ENCODE measurements around the gene RRP1B. TPM values are rescaled to one million over a fixed set of nuclear protein-coding genes. Genes with fewer than 3 reads are reported as not detected.

Gene RRP1B
- total and polyA plus RNA-seq, 9 of the 15 experiments (the other 6 are each of a cell fraction or from before 2014, with no cell fraction given), result 6.8 to 66.6 (median 41.9) TPM

GRCh38 chr21:43716376-43717165 lies 57.2 kb downstream of the RRP1B start:
- ChIA-PET CTCF (ENCODE audit: low intra/inter-chr PET ratio) (no interaction called here), POLR2A (interaction anchor here (0.6 to 2.7 kb wide), 8 partner anchors 9 to 53 kb away, joined by 3 to 23 read pairs (median 4); no protein-coding TSS in a partner anchor)
- no TSS peak for BruUV-seq (replicated peaks)
- Histone ChIP-seq H3K27me3 (ENCODE audit: control insufficient read depth in 2 of 2, insufficient read depth in 2 of 2, low read length in 2 of 2) (no peaks in the 10 kb centered on the region), H3K36me3 (ENCODE audit: control insufficient read depth, insufficient read depth, low read length) (peaks cover 18% of the 10 kb centered on the region; the same call in 2 of the 3 replicates), H3K9me3 (replicated peaks; ENCODE audit: control insufficient read depth, insufficient read depth, low read depth, low read length) (no peaks in the 10 kb centered on the region), H4K20me1 (replicated peaks; ENCODE audit: control insufficient read depth, insufficient read depth, low read length) (peaks cover 16% of the 10 kb centered on the region), H3K4me2 (ENCODE audit: insufficient read depth, low read length) (no peak overlapping the region), H3K9ac (ENCODE audit: insufficient read depth in 1 of 2, low read depth in 2 of 2, low read length in 2 of 2) (no peak overlapping the region), H3K4me3 (no peak overlapping the region), H3K79me2 (ENCODE audit: control insufficient read depth, insufficient read depth, low read length) (peaks cover 26% of the 10 kb centered on the region), H3K4me1 (replicated peaks in 1 of 2; ENCODE audit: control insufficient read depth in 2 of 2, insufficient read depth in 2 of 2, low read length in 2 of 2) (peaks cover 33 to 42% of the 10 kb centered on the region in 2 experiments; a peak in 4 of 5 replicates), H3K9me1 (ENCODE audit: control insufficient read depth, insufficient read depth, low read length) (peaks cover 12% of the 10 kb centered on the region), H3K27ac (ENCODE audit: extremely low read depth, low read depth, low read length) (no peak overlapping the region), H2AFZ (ENCODE audit: low read depth, low read length) (no peak overlapping the region)
- ATAC-seq, result no peak
- intact Hi-C loops (cut with micrococcal nuclease) (no loop called here), in situ Hi-C loops (cut with MboI) (no loop called here)
- 53% methylated on average over 12 of the region's 12 CpGs for WGBS (ENCODE audit: insufficient coverage, low coverage, missing lambda C conversion rate)
- FAIRE-seq, result no peak
- DNase-seq (ENCODE audit: extremely low read depth in 1 of 4, low spot score in 3 of 4), result no peak
- TF ChIP-seq, protein P1, sequence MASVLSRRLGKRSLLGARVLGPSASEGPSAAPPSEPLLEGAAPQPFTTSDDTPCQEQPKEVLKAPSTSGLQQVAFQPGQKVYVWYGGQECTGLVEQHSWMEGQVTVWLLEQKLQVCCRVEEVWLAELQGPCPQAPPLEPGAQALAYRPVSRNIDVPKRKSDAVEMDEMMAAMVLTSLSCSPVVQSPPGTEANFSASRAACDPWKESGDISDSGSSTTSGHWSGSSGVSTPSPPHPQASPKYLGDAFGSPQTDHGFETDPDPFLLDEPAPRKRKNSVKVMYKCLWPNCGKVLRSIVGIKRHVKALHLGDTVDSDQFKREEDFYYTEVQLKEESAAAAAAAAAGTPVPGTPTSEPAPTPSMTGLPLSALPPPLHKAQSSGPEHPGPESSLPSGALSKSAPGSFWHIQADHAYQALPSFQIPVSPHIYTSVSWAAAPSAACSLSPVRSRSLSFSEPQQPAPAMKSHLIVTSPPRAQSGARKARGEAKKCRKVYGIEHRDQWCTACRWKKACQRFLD (CRISPR knock-in tag; IDR thresholded peaks at IDR 0.05), result no peak
- TF ChIP-seq TBP (optimal IDR thresholded peaks at IDR 0.05; ENCODE audit: low read depth, low read length) (no peak), ZNF431 (CRISPR knock-in tag; IDR thresholded peaks at IDR 0.05) (no peak), ZNF217 (CRISPR knock-in tag; IDR thresholded peaks at IDR 0.05) (no peak), ZBTB17 (CRISPR knock-in tag; IDR thresholded peaks at IDR 0.05) (no peak), RERE (CRISPR knock-in tag; IDR thresholded peaks at IDR 0.05; ENCODE audit: borderline replicate concordance) (no peak), ELK1 (CRISPR knock-in tag; IDR thresholded peaks at IDR 0.05) (no peak), NFATC3 (IDR thresholded peaks at IDR 0.05) (no peak), PREB (CRISPR knock-in tag; IDR thresholded peaks at IDR 0.05) (no peak)
- TF ChIP-seq, protein P2, sequence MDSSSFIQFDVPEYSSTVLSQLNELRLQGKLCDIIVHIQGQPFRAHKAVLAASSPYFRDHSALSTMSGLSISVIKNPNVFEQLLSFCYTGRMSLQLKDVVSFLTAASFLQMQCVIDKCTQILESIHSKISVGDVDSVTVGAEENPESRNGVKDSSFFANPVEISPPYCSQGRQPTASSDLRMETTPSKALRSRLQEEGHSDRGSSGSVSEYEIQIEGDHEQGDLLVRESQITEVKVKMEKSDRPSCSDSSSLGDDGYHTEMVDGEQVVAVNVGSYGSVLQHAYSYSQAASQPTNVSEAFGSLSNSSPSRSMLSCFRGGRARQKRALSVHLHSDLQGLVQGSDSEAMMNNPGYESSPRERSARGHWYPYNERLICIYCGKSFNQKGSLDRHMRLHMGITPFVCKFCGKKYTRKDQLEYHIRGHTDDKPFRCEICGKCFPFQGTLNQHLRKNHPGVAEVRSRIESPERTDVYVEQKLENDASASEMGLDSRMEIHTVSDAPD (CRISPR knock-in tag; IDR thresholded peaks at IDR 0.05), result no peak

Measured in K562 (cell line).